Lower lobe of right lung (tissue), 2 donors: ENCODE results near the gene SNTG2. TPM values are rescaled to one million over a fixed set of nuclear protein-coding genes. Genes with fewer than 3 reads are reported as not detected.

ENCODE experiments used
- ATAC-seq, 2 donors: fragments of 200-7000 bp; cut with Tn5 transposase; one replicate each; pipeline ENCODE4 v1.9.1; 2020 to 2022; ENCODE audit warnings: mild to moderate bottlenecking in 2 of 2, moderate library complexity in 2 of 2
- DNase-seq: peaks from one replicate; pipeline ENCODE4 v3.0.0-alpha.2; 2020
- H3K27ac ChIP-seq: fragments of 200-600 bp; one replicate; pipeline ENCODE4 v1.8.0; 2022
- H3K27me3 ChIP-seq: fragments of 200-600 bp; one replicate; pipeline ENCODE4 v1.8.0; 2022; ENCODE audit warnings: low read depth
- H3K36me3 ChIP-seq: fragments of 200-600 bp; one replicate; pipeline ENCODE4 v1.8.0; 2022; ENCODE audit warnings: mild to moderate bottlenecking
- H3K4me1 ChIP-seq: fragments of 200-600 bp; one replicate; pipeline ENCODE4 v1.8.0; 2022
- H3K4me3 ChIP-seq: fragments of 200-600 bp; one replicate; pipeline ENCODE4 v1.8.0; 2022; ENCODE audit warnings: mild to moderate bottlenecking
- H3K9me3 ChIP-seq: fragments of 200-600 bp; one replicate; pipeline ENCODE4 v1.8.0; 2022
- intact Hi-C: fragments of 100-400 bp; cut with DNase I; formaldehyde crosslinking; loops from one replicate; pipeline ENCODE4 v1.11.0; 2022
- total RNA-seq: library from RNA; stranded (reverse); fragmentation: NEBNext Ultra II Directional; extraction: Animal tissue kit (Norgen Biotek cat#: 25700); gene quantifications from one replicate; pipeline ENCODE4 v1.2.1, GENCODE V29; 2021
- TF ChIP-seq, protein P1 (sequence below): fragments of 200-600 bp; IDR thresholded peaks from one replicate; pipeline ENCODE4 v1.8.0; 2022; ENCODE audit warnings: antibody characterized with exemption, mild to moderate bottlenecking
- donor health status: DM: no; HTN: yes; CAD: no; lungs with severe emphysema.

Gene SNTG2
- total RNA-seq, 1 donor from 2014 or later = 1.4 TPM

DNA sequence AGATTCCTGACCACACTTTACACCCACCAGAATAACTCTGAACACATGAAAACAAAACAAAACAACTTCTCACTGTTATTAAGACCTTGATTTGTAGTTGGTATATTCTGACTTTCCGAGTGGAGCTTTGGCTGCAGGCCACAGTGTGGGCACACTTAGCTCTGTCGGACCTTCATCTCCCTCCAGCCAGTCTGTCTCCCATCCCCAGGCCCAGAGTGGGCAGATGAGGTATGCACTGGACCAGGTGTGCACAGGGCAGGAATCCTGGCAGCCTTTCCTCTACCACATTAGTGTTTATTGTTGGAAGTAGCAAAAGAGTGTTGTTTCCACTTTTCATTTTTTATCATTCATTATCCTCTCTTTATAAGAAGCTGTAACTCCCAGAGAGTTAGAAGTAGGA lies 243.2 kb downstream of the SNTG2 start:
- TF ChIP-seq, protein P1, sequence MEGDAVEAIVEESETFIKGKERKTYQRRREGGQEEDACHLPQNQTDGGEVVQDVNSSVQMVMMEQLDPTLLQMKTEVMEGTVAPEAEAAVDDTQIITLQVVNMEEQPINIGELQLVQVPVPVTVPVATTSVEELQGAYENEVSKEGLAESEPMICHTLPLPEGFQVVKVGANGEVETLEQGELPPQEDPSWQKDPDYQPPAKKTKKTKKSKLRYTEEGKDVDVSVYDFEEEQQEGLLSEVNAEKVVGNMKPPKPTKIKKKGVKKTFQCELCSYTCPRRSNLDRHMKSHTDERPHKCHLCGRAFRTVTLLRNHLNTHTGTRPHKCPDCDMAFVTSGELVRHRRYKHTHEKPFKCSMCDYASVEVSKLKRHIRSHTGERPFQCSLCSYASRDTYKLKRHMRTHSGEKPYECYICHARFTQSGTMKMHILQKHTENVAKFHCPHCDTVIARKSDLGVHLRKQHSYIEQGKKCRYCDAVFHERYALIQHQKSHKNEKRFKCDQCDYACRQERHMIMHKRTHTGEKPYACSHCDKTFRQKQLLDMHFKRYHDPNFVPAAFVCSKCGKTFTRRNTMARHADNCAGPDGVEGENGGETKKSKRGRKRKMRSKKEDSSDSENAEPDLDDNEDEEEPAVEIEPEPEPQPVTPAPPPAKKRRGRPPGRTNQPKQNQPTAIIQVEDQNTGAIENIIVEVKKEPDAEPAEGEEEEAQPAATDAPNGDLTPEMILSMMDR = no peak
- intact Hi-C loops = no loop called here
- H3K27ac ChIP-seq = no peak overlapping the region
- H3K27me3 ChIP-seq = no peaks in the 10 kb centered on the region
- ATAC-seq (no peak), DNase-seq (no peak)
- H3K9me3 ChIP-seq = peaks cover 14% of the 10 kb centered on the region
- H3K4me3 ChIP-seq = no peak overlapping the region
- H3K4me1 ChIP-seq = no peaks in the 10 kb centered on the region
- H3K36me3 ChIP-seq = no peaks in the 10 kb centered on the region

DNA sequence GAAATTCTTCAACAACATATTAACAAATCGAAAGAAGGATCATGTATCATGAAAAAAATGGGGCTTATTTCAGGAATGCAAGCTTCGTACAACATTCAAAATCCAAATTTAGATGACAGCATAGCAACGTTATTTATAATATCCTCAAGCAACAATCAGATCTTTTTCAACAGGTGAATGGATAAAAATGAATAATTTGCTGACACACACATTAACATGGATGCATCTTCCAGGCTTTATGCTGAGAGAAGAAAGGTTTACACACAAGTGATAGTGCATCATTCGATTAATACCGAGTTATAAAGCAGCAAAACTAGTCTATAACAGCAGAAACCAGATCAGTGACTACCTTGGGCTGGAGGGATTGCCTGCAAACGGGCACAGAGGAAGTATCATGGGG lies 253.1 kb downstream of the SNTG2 start:
- no peak for DNase-seq
- Histone ChIP-seq H3K9me3 (peaks cover 9% of the 10 kb centered on the region), H3K4me1 (no peaks in the 10 kb centered on the region), H3K4me3 (no peak overlapping the region), H3K27me3 (no peaks in the 10 kb centered on the region), H3K27ac (no peak overlapping the region), H3K36me3 (no peaks in the 10 kb centered on the region)
- TF ChIP-seq, protein P1 = no peak
- ATAC-seq = no peak
- intact Hi-C loops = no loop called here

DNA sequence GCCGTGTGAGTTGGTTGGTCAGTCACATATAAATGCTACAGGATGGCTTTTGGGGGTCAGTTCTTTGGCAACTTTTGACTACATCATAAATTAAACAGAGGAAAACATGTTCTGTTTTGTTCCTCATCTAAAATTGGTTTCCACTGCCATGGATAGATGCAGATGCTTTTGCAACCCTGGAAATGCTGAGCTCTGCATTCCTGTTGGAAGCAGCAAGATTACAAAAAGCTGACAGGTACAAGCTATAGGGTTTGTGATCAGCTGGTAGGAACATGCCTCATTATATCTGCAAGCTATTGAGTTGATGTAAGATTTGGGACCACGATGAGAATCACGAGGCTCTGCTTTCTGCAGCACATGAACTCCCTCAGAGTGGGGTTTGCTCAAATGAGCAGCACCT lies 255.2 kb downstream of the SNTG2 start:
- no peaks in the 10 kb centered on the region for H3K4me1 ChIP-seq
- H3K4me3 ChIP-seq = no peak overlapping the region
- intact Hi-C loops = no loop called here
- H3K27me3 ChIP-seq = no peaks in the 10 kb centered on the region
- TF ChIP-seq, protein P1 = no peak
- no peaks in the 10 kb centered on the region for H3K36me3 ChIP-seq
- H3K27ac ChIP-seq = no peak overlapping the region
- ATAC-seq (no peak), DNase-seq (no peak)
- peaks cover 9% of the 10 kb centered on the region for H3K9me3 ChIP-seq

DNA sequence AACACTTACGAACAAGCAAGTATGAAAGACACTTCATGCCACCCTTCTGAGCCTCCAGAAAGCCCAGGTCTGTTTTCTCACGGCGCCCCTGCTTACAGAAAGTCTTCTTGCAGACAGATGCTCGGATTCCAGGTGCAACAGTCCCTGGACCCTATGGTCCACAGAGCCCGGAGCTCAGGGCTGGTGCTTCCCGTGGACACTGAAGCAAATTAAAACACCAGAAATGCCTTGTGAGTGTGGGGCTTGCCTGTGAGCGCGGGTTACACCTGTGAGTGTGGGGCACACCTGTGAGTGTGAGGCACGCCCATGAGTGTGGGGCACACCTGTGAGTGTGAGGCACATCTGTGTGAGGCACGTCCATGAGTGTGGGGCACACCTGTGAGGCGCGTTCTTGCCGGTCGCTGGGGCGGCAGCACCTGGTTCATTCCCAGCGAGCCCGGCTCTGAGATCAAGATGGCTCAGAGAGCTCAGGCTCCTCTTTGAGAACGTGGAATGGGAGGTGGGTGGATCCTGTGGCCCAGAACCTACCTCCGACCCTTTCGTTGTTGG lies 257.4 kb downstream of the SNTG2 start:
- Histone ChIP-seq H3K27ac (no peak overlapping the region), H3K36me3 (no peaks in the 10 kb centered on the region), H3K4me1 (no peaks in the 10 kb centered on the region), H3K9me3 (no peaks in the 10 kb centered on the region), H3K27me3 (no peaks in the 10 kb centered on the region), H3K4me3 (no peak overlapping the region)
- intact Hi-C loops = no loop called here
- ATAC-seq (peak in 1 of 2 donors; percentile 42), DNase-seq (no peak)
- TF ChIP-seq, protein P1 = no peak

DNA sequence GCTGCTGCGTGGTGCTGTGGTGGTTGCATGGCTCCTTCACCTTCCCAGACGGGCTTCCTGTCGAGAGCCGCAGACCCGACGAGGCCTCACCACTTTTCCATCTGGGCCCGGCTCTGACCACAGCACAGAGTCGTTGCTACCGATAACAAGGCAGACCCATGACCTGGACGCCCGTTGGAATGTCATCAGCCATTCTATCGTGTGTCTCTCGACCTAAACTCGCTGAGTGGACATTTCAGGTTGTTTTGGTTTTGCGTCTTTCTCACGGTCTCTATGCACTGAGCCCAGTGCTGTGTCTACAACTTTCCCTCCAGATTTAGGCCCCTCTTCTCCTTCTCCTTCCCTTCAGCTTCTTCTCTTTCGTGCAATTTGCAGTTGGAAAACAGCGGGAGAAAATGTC lies 257.9 kb downstream of the SNTG2 start:
- Histone ChIP-seq H3K36me3 (no peaks in the 10 kb centered on the region), H3K27ac (no peak overlapping the region), H3K9me3 (peaks cover 4% of the 10 kb centered on the region), H3K27me3 (no peaks in the 10 kb centered on the region), H3K4me3 (no peak overlapping the region), H3K4me1 (no peaks in the 10 kb centered on the region)
- intact Hi-C loops = no loop called here
- TF ChIP-seq, protein P1 = no peak
- DNase-seq (no peak), ATAC-seq (peak in 1 of 2 donors; percentile 19)
